Lower lobe of right lung (tissue), 2 donors: ENCODE results near the gene GRIN1. TPM values are rescaled to one million over a fixed set of nuclear protein-coding genes. Genes with fewer than 3 reads are reported as not detected.
"Not testable (repeated sequence)": the region's sequence is repeated elsewhere in the genome, so short reads cannot be mapped to it uniquely, and the experiment has no call there.

Experiments
- ATAC-seq, 2 donors: fragments of 200-7000 bp; cut with Tn5 transposase; one replicate each; pipeline ENCODE4 v1.9.1; 2020 to 2022; ENCODE audit warnings: mild to moderate bottlenecking in 2 of 2, moderate library complexity in 2 of 2
- DNase-seq: peaks from one replicate; pipeline ENCODE4 v3.0.0-alpha.2; 2020
- H3K27ac ChIP-seq: fragments of 200-600 bp; one replicate; pipeline ENCODE4 v1.8.0; 2022
- H3K27me3 ChIP-seq: fragments of 200-600 bp; one replicate; pipeline ENCODE4 v1.8.0; 2022; ENCODE audit warnings: low read depth
- H3K36me3 ChIP-seq: fragments of 200-600 bp; one replicate; pipeline ENCODE4 v1.8.0; 2022; ENCODE audit warnings: mild to moderate bottlenecking
- H3K4me1 ChIP-seq: fragments of 200-600 bp; one replicate; pipeline ENCODE4 v1.8.0; 2022
- H3K4me3 ChIP-seq: fragments of 200-600 bp; one replicate; pipeline ENCODE4 v1.8.0; 2022; ENCODE audit warnings: mild to moderate bottlenecking
- H3K9me3 ChIP-seq: fragments of 200-600 bp; one replicate; pipeline ENCODE4 v1.8.0; 2022
- intact Hi-C: fragments of 100-400 bp; cut with DNase I; formaldehyde crosslinking; loops from one replicate; pipeline ENCODE4 v1.11.0; 2022
- total RNA-seq: library from RNA; stranded (reverse); fragmentation: NEBNext Ultra II Directional; extraction: Animal tissue kit (Norgen Biotek cat#: 25700); gene quantifications from one replicate; pipeline ENCODE4 v1.2.1, GENCODE V29; 2021
- TF ChIP-seq, protein P1 (sequence below): fragments of 200-600 bp; IDR thresholded peaks from one replicate; pipeline ENCODE4 v1.8.0; 2022; ENCODE audit warnings: antibody characterized with exemption, mild to moderate bottlenecking
- donor health status: DM: no; HTN: yes; CAD: no; lungs with severe emphysema.

GRIN1 gene
- total RNA-seq, 1 donor from 2014 or later = 0.92 TPM

DNA sequence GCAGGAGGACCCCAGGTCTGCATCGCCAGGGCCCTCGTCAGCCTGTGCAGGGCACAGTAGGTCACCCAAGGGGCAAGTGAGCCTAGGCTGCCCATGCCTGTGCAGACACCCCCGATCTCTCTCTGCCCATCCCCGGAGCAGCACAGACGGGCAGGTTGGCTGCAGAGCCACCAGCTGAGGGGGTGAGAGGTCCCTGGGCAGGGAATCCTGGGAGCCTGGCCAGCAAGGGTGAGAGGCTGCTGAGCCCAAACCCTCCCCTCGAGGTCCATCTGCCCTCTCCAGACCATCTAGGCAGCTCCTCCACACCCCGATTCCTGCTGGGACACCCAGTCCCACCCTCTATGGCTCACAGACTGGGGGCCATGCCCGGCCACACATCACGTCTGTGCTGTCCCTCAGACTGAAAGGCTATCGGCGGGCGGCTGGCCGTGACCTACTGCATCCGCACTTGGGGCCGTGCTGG lies 21.7 kb upstream of the GRIN1 start:
- no peak for DNase-seq
- Histone ChIP-seq H3K4me3 (no peak overlapping the region), H3K27ac (no peak overlapping the region), H3K36me3 (peaks cover 10% of the 10 kb centered on the region), H3K9me3 (no peaks in the 10 kb centered on the region), H3K27me3 (no peaks in the 10 kb centered on the region), H3K4me1 (peaks cover 14% of the 10 kb centered on the region)
- TF ChIP-seq, protein P1, sequence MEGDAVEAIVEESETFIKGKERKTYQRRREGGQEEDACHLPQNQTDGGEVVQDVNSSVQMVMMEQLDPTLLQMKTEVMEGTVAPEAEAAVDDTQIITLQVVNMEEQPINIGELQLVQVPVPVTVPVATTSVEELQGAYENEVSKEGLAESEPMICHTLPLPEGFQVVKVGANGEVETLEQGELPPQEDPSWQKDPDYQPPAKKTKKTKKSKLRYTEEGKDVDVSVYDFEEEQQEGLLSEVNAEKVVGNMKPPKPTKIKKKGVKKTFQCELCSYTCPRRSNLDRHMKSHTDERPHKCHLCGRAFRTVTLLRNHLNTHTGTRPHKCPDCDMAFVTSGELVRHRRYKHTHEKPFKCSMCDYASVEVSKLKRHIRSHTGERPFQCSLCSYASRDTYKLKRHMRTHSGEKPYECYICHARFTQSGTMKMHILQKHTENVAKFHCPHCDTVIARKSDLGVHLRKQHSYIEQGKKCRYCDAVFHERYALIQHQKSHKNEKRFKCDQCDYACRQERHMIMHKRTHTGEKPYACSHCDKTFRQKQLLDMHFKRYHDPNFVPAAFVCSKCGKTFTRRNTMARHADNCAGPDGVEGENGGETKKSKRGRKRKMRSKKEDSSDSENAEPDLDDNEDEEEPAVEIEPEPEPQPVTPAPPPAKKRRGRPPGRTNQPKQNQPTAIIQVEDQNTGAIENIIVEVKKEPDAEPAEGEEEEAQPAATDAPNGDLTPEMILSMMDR = no peak
- ATAC-seq = no peak
- intact Hi-C loops = no loop called here

DNA sequence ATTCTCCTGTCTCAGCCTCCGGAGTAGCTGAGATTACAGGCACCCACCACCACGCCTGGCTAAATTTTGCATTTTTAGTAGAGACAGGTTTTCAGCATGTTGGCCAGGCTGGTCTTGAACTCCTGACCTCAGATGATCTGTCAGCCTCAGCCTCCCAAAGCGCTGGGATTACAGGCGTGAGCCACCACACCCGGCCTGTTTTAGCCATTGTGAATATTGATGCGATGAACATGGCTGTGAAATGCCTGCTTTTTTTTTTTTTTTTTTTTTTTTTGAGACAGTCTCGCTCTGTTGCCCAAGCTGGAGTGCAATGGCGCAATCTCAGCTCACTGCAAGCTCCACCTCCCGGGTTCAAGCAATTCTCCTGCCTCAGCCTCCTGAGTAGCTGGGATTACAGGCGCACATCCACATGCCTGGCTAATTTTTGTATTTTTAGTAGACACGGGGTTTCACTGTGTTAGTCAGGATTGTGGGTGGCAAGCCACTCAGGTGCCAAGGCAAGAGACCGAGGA lies 20.8 kb upstream of the GRIN1 start:
- H3K9me3 ChIP-seq, H3K27me3 ChIP-seq, ATAC-seq, H3K4me3 ChIP-seq, intact Hi-C loops, H3K36me3 ChIP-seq, H3K27ac ChIP-seq, DNase-seq: not testable (repeated sequence)
- peaks cover 14% of the 10 kb centered on the region for H3K4me1 ChIP-seq

GRCh38 chr9:137121927-137122795 lies 16.8 kb upstream of the GRIN1 start:
- DNase-seq, H3K27me3 ChIP-seq, ATAC-seq, H3K36me3 ChIP-seq, H3K4me3 ChIP-seq, H3K27ac ChIP-seq, H3K9me3 ChIP-seq, intact Hi-C loops: not testable (repeated sequence)
- H3K4me1 ChIP-seq = peaks cover 10% of the 10 kb centered on the region

GRCh38 chr9:137122796-137123467 lies 16.0 kb upstream of the GRIN1 start:
- intact Hi-C loops, H3K27ac ChIP-seq, H3K9me3 ChIP-seq, DNase-seq, ATAC-seq, H3K4me3 ChIP-seq, H3K27me3 ChIP-seq, H3K36me3 ChIP-seq: not testable (repeated sequence)
- H3K4me1 ChIP-seq = peaks cover 18% of the 10 kb centered on the region

DNA sequence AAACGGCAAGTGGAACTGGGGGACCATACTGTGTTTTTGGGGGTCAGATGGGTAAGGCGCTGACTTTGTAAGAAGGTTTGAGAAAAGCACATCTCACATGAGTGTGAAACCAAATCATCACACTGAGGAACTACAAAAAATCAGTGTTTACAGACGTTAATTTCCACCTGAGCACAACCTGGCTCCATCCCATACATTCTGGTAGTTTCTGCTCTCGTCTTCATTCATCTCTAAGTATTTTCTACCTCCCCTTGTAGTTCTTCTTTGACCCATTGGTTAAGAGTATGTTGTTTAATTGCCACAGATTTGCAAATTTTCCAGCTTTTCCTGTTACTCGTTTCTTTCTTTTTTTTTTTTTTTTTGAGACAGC lies 15.5 kb upstream of the GRIN1 start:
- no peak overlapping the region for H3K4me3 ChIP-seq
- TF ChIP-seq, protein P1 = no peak

GRCh38 chr9:137123952-137124462 lies 14.9 kb upstream of the GRIN1 start:
- ATAC-seq, H3K27ac ChIP-seq, H3K27me3 ChIP-seq, H3K4me3 ChIP-seq, H3K36me3 ChIP-seq, intact Hi-C loops, H3K9me3 ChIP-seq, DNase-seq: not testable (repeated sequence)
- peaks cover 29% of the 10 kb centered on the region for H3K4me1 ChIP-seq

More for the DNA sequence above, 15.5 kb upstream of the GRIN1 start:
- no peak overlapping the region for H3K27ac ChIP-seq
- no peaks in the 10 kb centered on the region for H3K9me3 ChIP-seq
- DNase-seq (no peak), ATAC-seq (no peak)
- no peaks in the 10 kb centered on the region for H3K27me3 ChIP-seq
- H3K36me3 ChIP-seq = no peaks in the 10 kb centered on the region
- intact Hi-C loops = no loop called here
- H3K4me1 ChIP-seq = peaks cover 23% of the 10 kb centered on the region

DNA sequence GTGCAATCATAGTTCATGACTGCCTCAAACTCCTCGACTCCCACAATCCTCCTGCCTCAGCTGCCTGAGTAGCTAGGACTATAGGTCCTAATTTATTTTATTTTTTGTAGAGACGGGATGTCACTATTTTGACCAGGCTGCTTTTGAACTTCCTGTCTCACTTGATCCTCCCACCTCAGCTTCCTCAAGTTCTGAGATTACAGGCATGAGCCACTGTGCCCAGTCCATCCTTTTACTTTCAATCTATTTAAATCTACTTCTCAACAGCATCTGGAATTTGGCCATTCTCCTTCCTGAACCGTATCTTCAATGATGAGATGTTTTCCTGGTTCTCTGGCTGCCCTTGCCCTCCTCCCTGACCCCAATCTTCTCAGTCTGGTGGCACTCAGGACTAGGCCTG lies 12.2 kb upstream of the GRIN1 start:
- peaks cover 5% of the 10 kb centered on the region for H3K27me3 ChIP-seq
- H3K9me3 ChIP-seq = no peaks in the 10 kb centered on the region
- ATAC-seq (no peak), DNase-seq (no peak)
- intact Hi-C loops = no loop called here
- H3K4me1 ChIP-seq = peaks cover 31% of the 10 kb centered on the region
- H3K27ac ChIP-seq = peak overlapping the region; percentile 80
- H3K36me3 ChIP-seq = no peaks in the 10 kb centered on the region
- TF ChIP-seq, protein P1 = no peak
- peak overlapping the region; percentile 80 for H3K4me3 ChIP-seq
